GM20000 (cell line): Measurements from ENCODE around the gene CCDC87.
"Not testable (repeated sequence)": the region's sequence is repeated elsewhere in the genome, so short reads cannot be mapped to it uniquely, and the experiment has no call there.

ENCODE experiments used
- DNase-seq: peaks from one replicate; pipeline ENCODE4 v3.0.0; 2012; ENCODE audit warnings: low spot score
- CTCF ChIP-seq: IDR thresholded peaks from 2 replicates; pipeline ENCODE4 v1.5.1; 2012; ENCODE audit warnings: mild to moderate bottlenecking, control low read depth; ENCODE audit errors: extremely low read depth, missing control alignments

Gene CCDC87

GRCh38 chr11:66612458-66612857 lies 19.6 kb upstream of the CCDC87 start:
- no peak for TF ChIP-seq CTCF
- DNase-seq = no peak

GRCh38 chr11:66609721-66610617 lies 17.1 kb upstream of the CCDC87 start:
- no peak for DNase-seq

GRCh38 chr11:66607126-66607834 lies 14.4 kb upstream of the CCDC87 start:
- no peak for TF ChIP-seq CTCF
- no peak for DNase-seq

More at GRCh38 chr11:66609721-66610617, 17.1 kb upstream of the CCDC87 start:
- no peak for TF ChIP-seq CTCF

- DNase-seq = not testable (repeated sequence)
Measured at GRCh38 chr11:66606608-66607007, 13.7 kb upstream of the CCDC87 start.

- no peak for DNase-seq
- TF ChIP-seq CTCF = no peak
Measured at GRCh38 chr11:66604155-66604554, 11.3 kb upstream of the CCDC87 start.

- TF ChIP-seq CTCF = no peak
- DNase-seq = no peak
Measured at GRCh38 chr11:66603072-66603471, 10.2 kb upstream of the CCDC87 start.

GRCh38 chr11:66600631-66601233 lies 7.9 kb upstream of the CCDC87 start:
- no peak for TF ChIP-seq CTCF
- DNase-seq = no peak
